Measurements from ENCODE around the gene BTG4.

DNA sequence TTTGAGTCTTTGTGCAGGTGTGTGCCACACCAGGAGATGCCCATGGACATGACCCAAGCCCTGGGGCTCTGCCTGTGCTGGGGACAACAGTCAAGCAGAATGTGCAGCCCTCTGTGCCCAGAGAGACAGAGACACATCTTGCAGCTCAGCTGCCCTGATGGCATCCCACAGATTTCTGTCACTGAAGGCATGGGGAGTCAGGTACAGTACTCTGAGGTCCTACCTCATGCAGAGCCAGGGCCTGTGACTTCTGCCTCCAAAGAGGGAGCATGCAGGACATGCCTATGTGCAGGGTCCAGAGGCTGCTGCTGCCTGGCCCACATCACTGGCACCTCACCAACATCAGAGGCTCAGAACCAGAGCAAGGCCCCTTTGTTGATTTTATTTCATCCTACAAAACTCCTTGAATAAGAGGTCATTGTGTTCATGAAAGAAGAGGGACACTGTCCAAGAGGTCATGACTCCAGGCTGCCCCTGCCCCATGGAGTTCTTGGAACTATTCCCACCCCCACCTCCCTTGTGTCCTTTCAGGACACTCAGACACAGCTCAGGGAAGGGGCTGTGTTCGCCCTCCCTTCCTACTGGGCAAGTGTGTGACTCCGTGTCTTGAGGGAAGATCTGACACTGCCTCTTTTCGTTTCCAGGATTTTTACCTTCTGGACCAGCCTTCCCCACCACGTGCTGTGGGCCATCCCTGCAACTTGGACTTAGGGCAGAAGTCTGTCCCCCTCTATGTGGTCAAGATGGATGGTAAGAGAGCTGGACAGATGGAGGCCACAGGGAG lies 62.3 kb downstream of the BTG4 start:
- TF ChIP-seq POLR2AphosphoS5 (IDR thresholded peaks at IDR 0.05), result no peak
- TF ChIP-seq, protein P1, sequence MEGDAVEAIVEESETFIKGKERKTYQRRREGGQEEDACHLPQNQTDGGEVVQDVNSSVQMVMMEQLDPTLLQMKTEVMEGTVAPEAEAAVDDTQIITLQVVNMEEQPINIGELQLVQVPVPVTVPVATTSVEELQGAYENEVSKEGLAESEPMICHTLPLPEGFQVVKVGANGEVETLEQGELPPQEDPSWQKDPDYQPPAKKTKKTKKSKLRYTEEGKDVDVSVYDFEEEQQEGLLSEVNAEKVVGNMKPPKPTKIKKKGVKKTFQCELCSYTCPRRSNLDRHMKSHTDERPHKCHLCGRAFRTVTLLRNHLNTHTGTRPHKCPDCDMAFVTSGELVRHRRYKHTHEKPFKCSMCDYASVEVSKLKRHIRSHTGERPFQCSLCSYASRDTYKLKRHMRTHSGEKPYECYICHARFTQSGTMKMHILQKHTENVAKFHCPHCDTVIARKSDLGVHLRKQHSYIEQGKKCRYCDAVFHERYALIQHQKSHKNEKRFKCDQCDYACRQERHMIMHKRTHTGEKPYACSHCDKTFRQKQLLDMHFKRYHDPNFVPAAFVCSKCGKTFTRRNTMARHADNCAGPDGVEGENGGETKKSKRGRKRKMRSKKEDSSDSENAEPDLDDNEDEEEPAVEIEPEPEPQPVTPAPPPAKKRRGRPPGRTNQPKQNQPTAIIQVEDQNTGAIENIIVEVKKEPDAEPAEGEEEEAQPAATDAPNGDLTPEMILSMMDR (IDR thresholded peaks at IDR 0.05), result no peak
- no peak for TF ChIP-seq POLR2A (IDR thresholded peaks at IDR 0.05)
- TF ChIP-seq EP300 (IDR thresholded peaks at IDR 0.05), result no peak

All from upper lobe of left lung (tissue), 4 donors.